ENCODE results near the gene NXN. TPM values are rescaled to one million over a fixed set of nuclear protein-coding genes. Genes with fewer than 3 reads are reported as not detected.

NXN gene
- total and polyA plus RNA-seq, 2 experiments from 2014 or later, result 8.0 to 41.9 TPM

DNA sequence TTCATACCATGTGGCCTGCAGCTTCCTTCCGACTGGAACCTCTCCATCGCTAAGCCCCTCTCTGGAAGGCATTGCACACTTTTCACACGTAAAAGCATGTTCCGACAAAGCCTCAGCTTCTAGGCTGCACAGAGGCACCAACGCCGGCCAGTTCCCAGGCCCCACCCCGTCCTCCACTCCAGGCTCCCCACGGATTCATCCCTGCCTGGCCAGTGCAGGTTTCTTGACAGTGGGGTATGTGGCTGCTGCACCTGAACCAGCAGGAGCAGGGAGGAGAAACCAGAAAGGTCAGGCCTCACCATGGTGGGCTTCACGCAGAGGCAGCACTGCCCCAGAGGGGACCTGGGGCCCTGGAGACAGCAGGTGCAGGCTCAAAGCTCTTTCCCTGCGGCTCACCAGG is 31.6 kb upstream of the NXN start:
- H3K4me3 ChIP-seq, result no peak overlapping the region
- no peak overlapping the region for H3K9ac ChIP-seq
- H3K9me3 ChIP-seq (ENCODE audit: low read depth), result no peaks in the 10 kb centered on the region
- in situ Hi-C loops (cut with MboI), result no loop called here
- no peak overlapping the region for H3K27ac ChIP-seq
- H3K9me2 ChIP-seq (ENCODE audit: insufficient read depth), result no peaks in the 10 kb centered on the region
- H3K79me2 ChIP-seq (ENCODE audit: insufficient read depth), result no peaks in the 10 kb centered on the region
- no peaks in the 10 kb centered on the region for H3K4me1 ChIP-seq (ENCODE audit: insufficient read depth)
- H2AFZ ChIP-seq, result no peak overlapping the region
- WGBS, 2 experiments (ENCODE audit: low coverage in 1 of 2, low lambda C conversion rate in 2 of 2, missing lambda C conversion rate in 2 of 2), result 79 to 80% methylated on average over 10 of the region's 10 CpGs
- no peak for DNase-seq
- no peaks in the 10 kb centered on the region for H3F3A ChIP-seq (ENCODE audit: insufficient read depth)
- no peaks in the 10 kb centered on the region for H3K36me3 ChIP-seq (ENCODE audit: low read depth)
- H3K4me2 ChIP-seq (ENCODE audit: unreplicated experiment), result no peak overlapping the region
- H3K27me3 ChIP-seq (replicated peaks; ENCODE audit: insufficient read depth), result no peaks in the 10 kb centered on the region
- no peak for TF ChIP-seq EZH2 (IDR thresholded peaks at IDR 0.05; ENCODE audit: insufficient read depth, poor library complexity, severe bottlenecking)
- TF ChIP-seq EZH2phosphoT487 (IDR thresholded peaks at IDR 0.05; ENCODE audit: insufficient read depth, low read depth), result no peak
- H4K20me1 ChIP-seq (ENCODE audit: insufficient read depth), result no peaks in the 10 kb centered on the region

DNA sequence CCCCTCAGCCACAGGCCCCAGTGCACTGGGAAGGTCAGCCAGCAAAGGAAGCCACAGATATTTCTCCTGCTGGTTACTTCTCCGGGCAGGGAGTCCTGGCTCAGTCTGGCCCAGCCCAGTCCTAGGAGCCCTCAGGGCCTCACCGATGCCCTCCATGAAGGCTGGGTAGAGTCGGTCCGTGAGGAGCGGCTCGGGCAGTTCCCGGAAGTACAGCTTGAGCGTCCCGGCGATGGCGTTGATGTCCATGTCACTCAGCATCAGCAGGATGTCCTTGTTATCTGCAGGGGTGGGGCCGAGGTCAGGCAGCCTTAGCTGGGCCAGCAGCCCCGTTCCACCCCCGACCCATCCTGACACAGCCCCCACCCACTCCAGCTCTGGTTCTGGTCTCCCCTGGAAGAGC is 31.0 kb upstream of the NXN start:
- no peaks in the 10 kb centered on the region for H3K79me2 ChIP-seq (ENCODE audit: insufficient read depth)
- no peaks in the 10 kb centered on the region for H3K9me2 ChIP-seq (ENCODE audit: insufficient read depth)
- H3K4me2 ChIP-seq (ENCODE audit: unreplicated experiment), result no peak overlapping the region
- H4K20me1 ChIP-seq (ENCODE audit: insufficient read depth), result no peaks in the 10 kb centered on the region
- no peaks in the 10 kb centered on the region for H3K9me3 ChIP-seq (ENCODE audit: low read depth)
- 85 to 92% methylated on average over 8 to 14 of the region's 14 CpGs for WGBS, 2 experiments (ENCODE audit: low coverage in 1 of 2, low lambda C conversion rate in 2 of 2, missing lambda C conversion rate in 2 of 2)
- no peak overlapping the region for H2AFZ ChIP-seq
- no peaks in the 10 kb centered on the region for H3K27me3 ChIP-seq (replicated peaks; ENCODE audit: insufficient read depth)
- H3K4me3 ChIP-seq, result no peak overlapping the region
- H3K27ac ChIP-seq, result no peak overlapping the region
- TF ChIP-seq EZH2 (IDR thresholded peaks at IDR 0.05; ENCODE audit: insufficient read depth, poor library complexity, severe bottlenecking) (no peak), EZH2phosphoT487 (IDR thresholded peaks at IDR 0.05; ENCODE audit: insufficient read depth, low read depth) (no peak)
- no peak overlapping the region for H3K9ac ChIP-seq
- in situ Hi-C loops (cut with MboI), result no loop called here
- no peak for DNase-seq
- no peaks in the 10 kb centered on the region for H3K36me3 ChIP-seq (ENCODE audit: low read depth)
- H3K4me1 ChIP-seq (ENCODE audit: insufficient read depth), result no peaks in the 10 kb centered on the region
- H3F3A ChIP-seq (ENCODE audit: insufficient read depth), result no peaks in the 10 kb centered on the region

DNA sequence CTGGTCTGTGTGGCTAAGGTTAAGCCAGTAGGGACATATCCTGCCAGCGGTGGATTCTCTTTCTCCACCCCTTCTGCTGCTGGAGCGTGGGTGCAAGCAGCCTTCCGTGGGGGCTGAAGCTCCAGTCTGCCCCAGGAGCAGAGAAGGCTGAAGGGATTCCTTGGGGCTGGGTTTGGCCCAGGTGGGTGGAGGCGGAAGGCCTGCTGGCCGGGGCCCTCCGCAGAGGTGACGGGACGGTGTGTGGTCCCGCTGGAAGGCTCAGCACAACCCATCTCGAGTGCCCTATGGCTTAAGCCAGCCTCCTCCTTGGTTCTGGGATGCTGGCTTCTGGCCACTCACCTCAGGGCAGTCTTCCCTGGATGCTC is 30.5 kb upstream of the NXN start:
- no peaks in the 10 kb centered on the region for H3K4me1 ChIP-seq (ENCODE audit: insufficient read depth)
- H3K9ac ChIP-seq, result no peak overlapping the region
- no peaks in the 10 kb centered on the region for H3K9me2 ChIP-seq (ENCODE audit: insufficient read depth)
- TF ChIP-seq EZH2phosphoT487 (IDR thresholded peaks at IDR 0.05; ENCODE audit: insufficient read depth, low read depth) (no peak), EZH2 (IDR thresholded peaks at IDR 0.05; ENCODE audit: insufficient read depth, poor library complexity, severe bottlenecking) (no peak)
- no peaks in the 10 kb centered on the region for H3K27me3 ChIP-seq (replicated peaks; ENCODE audit: insufficient read depth)
- no peak overlapping the region for H3K4me2 ChIP-seq (ENCODE audit: unreplicated experiment)
- H3K79me2 ChIP-seq (ENCODE audit: insufficient read depth), result no peaks in the 10 kb centered on the region
- no peak for DNase-seq
- no peaks in the 10 kb centered on the region for H3F3A ChIP-seq (ENCODE audit: insufficient read depth)
- H2AFZ ChIP-seq, result no peak overlapping the region
- no peaks in the 10 kb centered on the region for H3K36me3 ChIP-seq (ENCODE audit: low read depth)
- no peak overlapping the region for H3K27ac ChIP-seq
- no peaks in the 10 kb centered on the region for H3K9me3 ChIP-seq (ENCODE audit: low read depth)
- in situ Hi-C loops (cut with MboI), result no loop called here
- 83 to 87% methylated on average over 9 to 10 of the region's 10 CpGs for WGBS, 2 experiments (ENCODE audit: low coverage in 1 of 2, low lambda C conversion rate in 2 of 2, missing lambda C conversion rate in 2 of 2)
- no peak overlapping the region for H3K4me3 ChIP-seq
- no peaks in the 10 kb centered on the region for H4K20me1 ChIP-seq (ENCODE audit: insufficient read depth)

DNA sequence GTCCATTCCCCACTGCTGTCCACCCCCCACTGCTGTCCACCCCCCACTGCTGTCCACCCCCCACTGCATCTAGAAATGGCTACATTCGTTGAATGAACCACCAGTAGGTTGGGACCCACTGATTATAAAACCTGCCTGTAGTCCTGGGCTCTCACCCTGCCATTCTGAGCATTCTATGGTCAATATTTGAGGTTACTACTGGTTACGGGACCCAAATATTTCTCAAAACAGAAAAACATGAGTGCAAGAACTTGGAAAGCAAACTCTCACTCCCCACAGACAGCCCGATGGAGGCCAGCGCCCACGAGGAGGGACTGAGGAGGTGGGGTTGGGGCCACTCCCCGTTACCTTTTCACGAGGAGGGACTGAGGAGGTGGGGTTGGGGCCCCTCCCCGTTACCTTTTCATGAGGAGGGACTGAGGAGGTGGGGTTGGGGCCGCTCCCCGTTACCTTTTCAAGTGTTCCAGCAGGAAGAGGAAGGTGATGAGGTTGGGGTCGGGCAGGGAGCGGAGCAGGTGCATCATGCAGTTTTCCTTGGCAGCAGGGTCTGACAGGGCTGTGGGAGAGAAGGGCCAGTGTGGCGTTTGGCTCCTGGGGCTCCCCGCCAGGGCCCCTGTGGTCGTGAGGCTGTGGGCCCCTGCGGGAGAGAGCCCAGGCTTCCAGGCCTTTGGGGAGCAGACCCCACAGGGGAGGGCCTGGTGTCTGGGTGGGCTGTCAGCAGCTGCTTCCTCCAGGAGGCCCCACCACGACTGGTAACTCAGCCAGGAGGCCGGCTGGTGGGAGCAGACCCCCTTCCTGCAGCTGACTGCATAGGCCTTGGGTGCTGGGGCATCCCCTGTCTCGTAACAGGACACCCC is 29.9 kb upstream of the NXN start:
- in situ Hi-C loops (cut with MboI), result no loop called here
- no peaks in the 10 kb centered on the region for H3K4me1 ChIP-seq (ENCODE audit: insufficient read depth)
- H3K9me3 ChIP-seq (ENCODE audit: low read depth), result no peaks in the 10 kb centered on the region
- no peak overlapping the region for H3K27ac ChIP-seq
- H3K36me3 ChIP-seq (ENCODE audit: low read depth), result no peaks in the 10 kb centered on the region
- H3K4me2 ChIP-seq (ENCODE audit: unreplicated experiment), result no peak overlapping the region
- H4K20me1 ChIP-seq (ENCODE audit: insufficient read depth), result no peaks in the 10 kb centered on the region
- no peak overlapping the region for H3K9ac ChIP-seq
- no peak overlapping the region for H3K4me3 ChIP-seq
- H2AFZ ChIP-seq, result no peak overlapping the region
- no peaks in the 10 kb centered on the region for H3K9me2 ChIP-seq (ENCODE audit: insufficient read depth)
- DNase-seq, result no peak
- H3K27me3 ChIP-seq (replicated peaks; ENCODE audit: insufficient read depth), result no peaks in the 10 kb centered on the region
- no peaks in the 10 kb centered on the region for H3K79me2 ChIP-seq (ENCODE audit: insufficient read depth)
- H3F3A ChIP-seq (ENCODE audit: insufficient read depth), result no peaks in the 10 kb centered on the region
- WGBS, 2 experiments (ENCODE audit: low coverage in 1 of 2, low lambda C conversion rate in 2 of 2, missing lambda C conversion rate in 2 of 2), result 79 to 81% methylated on average over 17 to 18 of the region's 19 CpGs
- TF ChIP-seq EZH2 (IDR thresholded peaks at IDR 0.05; ENCODE audit: insufficient read depth, poor library complexity, severe bottlenecking) (no peak), EZH2phosphoT487 (IDR thresholded peaks at IDR 0.05; ENCODE audit: insufficient read depth, low read depth) (no peak)

Data from GM23248 (cell line).